GM18858 (cell line): ENCODE data around the gene PLEKHA6.
"Not testable (repeated sequence)": the region's sequence is repeated elsewhere in the genome, so short reads cannot be mapped to it uniquely, and the experiment has no call there.

ENCODE experiments used
- ATAC-seq: cut with Tn5 transposase; IDR thresholded peaks from one replicate; pipeline ENCODE4 v1.9.1; 2021; ENCODE audit not compliant: unreplicated experiment

Gene PLEKHA6

DNA sequence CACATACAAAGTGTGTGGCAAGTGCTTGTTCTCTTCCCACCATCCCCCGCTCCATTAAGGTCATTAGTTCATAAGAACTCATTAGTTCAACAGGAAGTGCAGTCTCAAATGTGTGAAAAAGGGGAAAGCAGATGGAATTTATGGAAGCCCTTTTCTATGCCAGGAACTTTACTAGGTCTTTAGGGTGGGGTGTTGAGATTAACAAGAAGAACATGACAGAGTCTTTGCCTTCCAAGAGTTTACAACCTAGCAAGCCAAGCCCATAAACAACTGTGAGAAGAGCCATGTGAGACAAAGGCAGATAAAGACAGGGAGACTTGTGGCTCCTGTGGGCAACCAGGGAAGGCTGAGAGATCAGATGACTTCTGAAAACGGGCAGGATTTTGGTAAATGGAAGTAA is 21.4 kb downstream of the PLEKHA6 start:
- no peak for ATAC-seq

DNA sequence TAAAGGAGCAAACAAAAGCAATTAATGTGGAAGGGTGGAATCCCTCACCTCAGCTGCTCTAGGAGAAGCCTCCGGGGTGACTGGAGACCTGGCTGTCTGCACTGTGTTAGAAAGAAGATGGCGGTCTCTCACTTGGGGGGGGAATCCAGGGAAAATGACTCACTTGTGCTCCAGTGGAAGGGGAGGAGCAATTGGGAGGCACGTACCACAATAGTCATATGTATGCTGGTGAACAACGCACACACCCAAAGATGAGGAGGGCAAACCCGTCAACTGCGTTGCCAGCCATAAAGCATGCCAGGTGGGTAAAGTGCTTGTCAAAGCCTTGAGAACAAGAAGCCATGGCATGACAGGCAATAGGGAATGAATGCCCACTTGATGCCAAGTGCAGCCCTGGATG is 22.1 kb downstream of the PLEKHA6 start:
- ATAC-seq: no peak

DNA sequence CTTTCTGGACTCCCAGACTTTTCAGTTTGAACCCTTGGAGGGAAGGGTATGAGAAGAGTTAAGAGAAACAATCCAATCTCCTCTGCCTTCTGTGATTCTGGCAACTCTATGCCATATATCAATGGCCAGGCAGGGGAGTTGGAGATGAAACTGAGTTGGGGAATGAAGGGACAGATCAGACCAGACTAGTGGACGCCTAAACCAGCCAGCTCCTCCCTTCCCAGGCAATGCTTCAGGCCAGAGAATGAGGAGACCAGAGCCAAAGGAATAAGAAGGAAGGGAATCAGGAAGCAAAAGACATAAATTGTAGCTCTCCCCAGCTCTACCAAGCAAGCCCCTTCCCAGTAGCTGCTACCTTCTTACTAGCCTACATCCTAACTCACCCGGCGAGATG is 22.7 kb downstream of the PLEKHA6 start:
- ATAC-seq: no peak

DNA sequence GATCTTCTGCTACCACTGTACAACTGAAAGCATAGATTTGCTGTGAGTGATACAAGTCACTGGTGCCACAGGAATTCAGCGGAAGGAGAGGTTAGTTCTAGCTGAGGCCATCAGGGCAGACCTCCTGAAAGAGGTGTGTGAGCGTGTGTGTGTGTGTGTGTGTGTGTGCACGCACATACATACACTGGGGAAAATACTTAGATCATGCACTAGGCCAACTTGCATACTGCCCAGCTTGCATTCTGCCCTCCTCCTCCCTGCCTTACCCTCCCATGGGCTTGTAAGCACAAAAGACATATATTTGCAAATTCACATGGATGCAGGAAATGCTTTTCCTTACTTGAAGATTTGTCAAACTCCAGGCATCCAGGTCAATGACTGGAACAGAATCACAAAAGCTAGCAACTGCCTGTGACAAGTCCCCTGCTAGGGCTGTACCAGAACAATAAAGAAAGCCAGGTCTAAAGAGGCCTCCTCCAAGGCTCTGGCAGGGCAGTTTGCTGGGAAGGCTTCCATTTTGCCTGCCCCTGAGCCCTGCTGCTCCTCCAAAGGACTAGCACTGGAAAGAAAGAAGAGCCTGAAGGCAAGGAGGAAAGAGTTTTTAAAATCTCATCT is 23.2 kb downstream of the PLEKHA6 start:
- ATAC-seq: no peak

DNA sequence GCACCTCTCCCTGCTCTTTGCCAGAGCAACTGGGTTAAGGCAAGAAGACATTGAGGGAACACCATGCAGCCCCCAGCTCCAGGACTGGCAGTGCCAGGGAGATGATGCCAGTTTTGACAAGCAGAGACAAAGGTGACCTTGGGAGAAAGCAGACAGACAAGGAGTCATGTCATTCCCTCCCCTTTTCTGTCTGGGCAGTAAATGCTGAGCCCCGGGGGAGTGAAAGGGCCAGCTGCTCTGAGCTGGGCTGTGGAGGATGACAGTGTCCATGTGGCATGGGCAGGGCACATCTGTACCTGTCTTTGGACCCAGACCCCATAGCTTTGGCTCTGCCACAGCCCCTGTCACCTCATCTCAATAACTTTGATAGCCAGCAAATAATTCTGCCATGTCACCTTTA is 24.2 kb downstream of the PLEKHA6 start:
- ATAC-seq: no peak

DNA sequence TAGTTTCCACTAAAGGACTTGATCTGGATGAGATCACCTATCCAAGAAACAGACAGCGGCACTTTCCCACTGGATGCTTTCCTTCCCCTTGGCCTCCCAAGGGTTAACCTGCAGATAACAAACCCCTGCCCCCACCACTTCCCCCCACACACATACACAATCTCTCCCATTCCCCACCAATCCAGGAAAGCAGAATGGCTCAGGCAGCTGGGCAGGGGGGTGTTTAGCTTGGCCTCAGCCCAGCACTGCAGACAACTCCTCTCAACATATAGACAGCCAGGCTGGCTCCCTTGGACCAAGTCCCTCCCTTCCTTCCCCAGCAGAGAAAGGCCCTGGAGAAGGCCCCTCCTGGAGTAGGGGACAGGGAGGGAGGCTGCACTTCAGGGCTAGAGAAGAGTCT is 24.6 kb downstream of the PLEKHA6 start:
- no peak for ATAC-seq

DNA sequence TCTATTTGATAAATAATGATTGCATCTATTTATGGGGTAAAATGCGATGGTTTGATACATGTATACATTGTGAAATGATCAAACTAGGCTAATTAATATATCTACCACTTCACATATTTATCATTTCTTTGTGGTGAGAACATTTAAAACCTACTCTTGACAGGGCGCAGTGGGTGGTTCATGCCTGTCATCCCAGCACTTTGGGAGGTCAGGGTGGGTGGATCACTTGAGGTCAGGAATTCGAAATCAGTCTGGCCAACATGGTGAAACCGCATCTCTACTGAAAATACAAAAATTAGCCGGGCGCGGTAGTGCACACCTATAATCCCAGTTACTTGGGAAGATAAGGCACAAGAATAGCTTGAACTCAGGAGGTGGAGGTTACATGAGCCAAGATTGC is 25.3 kb downstream of the PLEKHA6 start:
- no peak for ATAC-seq

DNA sequence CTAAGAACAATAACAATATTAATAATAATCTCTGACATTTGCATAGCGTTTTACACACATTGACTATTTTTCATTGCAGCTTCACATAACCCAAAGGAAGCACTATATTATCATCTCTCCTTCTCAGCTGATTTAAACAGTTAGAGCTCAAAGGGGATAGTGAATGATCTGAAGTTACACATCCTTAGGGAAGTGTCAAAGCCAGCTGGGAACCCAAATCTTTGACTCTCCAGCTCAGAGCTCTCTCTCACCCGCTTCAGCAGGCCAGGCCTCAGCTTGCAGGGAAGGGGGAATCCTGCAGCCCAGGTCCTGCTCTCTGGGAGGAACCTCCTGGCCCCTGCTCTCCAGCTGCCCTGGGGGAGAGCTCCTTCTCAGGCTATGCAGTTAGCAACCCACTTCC is 26.3 kb downstream of the PLEKHA6 start:
- no peak for ATAC-seq

DNA sequence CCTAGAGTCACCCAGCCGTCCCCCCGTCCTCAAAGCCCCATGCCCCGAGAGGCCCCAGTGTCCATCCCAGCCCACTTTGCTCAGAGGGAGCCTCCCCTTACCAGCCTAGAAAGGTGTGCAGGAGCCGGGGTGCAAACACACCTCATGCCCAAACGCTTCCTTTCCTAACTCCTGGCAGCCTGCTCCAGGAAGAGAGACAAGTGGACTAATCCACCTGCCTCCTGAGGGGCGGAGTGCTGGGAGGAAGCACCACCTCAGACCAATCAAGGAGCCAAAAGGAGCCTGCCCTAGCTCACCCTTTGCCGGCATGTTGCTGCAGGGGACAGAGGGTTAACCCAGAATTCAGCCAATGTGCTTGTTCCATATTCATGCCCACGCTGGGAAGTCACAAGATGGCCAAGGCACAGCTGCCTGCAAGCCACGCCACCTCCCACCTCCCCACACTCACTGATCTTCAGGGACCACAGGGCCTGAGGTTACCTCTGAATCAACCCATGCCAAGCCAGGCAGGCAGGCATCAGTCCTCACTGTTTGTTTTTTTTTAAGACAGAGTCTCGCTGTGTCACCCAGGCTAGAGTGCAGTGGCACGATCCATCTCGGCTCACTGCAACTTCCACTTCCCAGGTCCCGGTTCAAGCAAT is 27.8 kb downstream of the PLEKHA6 start:
- no peak for ATAC-seq

DNA sequence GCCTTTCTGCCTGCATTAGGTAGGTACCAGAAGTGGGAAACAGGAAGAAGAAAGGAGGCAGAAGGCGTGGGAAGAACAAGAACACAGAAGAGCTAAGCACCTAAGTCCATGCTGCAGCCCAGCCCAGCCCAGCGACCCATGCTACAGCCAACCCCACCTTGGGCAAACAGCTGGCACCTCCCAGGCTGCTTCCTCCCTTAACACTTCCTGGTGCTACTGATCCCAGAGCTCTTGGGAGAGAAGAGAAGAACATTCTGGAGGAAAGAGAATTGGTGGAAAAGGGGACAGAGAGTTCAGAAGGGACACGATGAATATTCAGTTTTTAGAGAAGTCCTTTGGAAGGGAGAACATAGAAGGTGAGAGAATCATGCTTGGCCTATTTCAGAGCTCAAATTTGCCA is 28.5 kb downstream of the PLEKHA6 start:
- ATAC-seq: no peak

DNA sequence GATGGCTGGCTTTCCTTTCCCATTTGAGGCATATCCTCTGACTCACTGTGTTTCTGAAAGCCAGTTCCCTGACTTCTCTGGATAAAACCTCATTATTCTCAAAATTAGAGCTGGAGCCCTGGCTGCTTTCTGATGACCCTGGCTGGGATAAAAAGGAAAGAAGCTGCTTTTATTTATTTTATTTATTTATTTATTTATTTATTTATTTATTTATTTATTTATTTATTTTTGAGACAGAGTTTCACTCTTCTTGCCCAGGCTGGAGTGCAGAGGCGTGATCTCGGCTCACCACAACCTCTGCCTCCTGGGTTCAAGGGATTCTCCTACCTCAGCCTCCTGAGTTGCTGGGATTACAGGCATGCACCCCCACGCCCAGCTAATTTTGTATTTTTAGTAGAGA is 31.9 kb downstream of the PLEKHA6 start:
- not testable (repeated sequence) for ATAC-seq

DNA sequence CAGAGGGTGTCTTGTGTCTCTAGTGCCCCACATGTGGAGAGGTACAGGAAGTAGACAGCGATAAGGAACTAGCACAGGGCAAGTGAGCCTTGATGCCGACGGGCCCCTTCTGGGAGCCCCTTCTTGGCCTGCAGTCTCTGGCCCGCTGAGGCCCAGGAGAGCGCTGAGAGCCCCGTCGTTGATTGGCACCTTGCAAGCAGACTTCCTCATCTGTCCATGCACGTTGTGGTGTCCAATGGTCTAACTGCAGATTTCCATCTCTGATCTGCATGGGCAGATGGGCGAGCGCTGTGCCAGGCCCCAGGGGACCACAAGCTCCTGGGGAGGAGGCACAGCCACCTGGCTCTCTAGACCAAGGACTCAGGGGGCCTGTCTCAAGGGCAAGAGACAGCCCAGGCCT is 32.4 kb downstream of the PLEKHA6 start:
- no peak for ATAC-seq

DNA sequence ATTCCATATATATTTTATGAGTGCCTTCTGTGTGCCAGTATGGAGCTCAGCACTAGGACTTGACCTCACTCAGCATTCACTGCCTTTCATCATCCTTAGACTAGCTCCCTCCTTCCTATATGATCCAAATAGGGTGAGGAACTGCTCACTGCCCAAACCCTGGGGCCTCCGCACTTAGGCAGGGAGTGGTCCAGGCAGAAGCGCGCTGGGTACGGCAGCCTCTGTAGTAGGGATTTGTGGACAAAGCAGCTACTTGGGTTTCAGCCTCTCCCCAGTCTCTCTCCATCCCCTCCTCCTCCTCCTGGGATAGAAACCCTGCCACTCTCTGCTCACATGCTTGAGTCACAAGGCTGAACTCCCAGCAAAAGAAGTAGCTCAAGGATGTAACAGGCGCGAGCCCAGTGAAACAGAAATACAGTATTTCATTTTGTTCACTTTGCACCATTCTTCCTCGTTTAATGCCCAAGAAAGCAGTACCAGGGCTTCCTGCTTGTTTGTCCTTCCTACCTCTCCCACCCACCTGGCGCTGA is 32.9 kb downstream of the PLEKHA6 start:
- ATAC-seq: no peak

DNA sequence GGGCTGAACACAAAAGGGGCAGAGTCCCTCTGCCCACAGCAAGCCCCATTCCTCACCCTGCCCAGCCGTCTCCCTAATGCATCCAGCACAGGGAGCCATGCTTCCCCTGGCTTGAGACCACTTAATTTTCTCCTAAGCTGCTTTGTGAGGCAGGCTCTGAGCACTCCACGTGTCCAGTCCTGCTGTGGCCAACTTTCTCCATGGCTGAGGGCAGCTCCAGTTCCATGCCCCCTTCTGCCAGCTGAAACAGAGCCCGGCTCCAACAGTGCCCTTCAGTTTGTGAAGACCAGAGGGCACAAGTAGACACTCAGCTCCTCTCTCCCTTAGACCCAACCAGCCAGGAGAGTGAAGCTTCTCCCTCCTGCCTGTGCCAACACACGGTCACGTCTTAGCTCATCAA is 33.8 kb downstream of the PLEKHA6 start:
- no peak for ATAC-seq

DNA sequence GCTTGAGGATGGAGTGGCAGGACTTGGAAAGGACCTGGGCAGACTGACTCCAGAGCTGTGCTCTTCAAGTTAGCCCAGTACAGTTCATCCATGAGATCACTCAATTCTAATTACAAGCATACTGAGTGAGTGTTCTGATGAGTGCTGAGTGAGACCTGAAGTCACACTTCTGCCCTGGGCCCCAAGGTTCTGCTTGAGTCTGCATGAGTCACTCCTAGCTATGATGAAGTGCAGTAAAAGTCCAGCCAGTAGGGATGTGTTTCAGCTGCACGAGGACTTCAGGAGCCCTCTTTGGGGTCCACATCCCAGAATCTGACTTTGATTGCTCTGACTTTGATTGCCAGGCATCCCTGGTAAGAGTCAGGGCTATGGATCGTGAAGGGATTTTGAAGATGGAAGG is 35.8 kb downstream of the PLEKHA6 start:
- no peak for ATAC-seq

DNA sequence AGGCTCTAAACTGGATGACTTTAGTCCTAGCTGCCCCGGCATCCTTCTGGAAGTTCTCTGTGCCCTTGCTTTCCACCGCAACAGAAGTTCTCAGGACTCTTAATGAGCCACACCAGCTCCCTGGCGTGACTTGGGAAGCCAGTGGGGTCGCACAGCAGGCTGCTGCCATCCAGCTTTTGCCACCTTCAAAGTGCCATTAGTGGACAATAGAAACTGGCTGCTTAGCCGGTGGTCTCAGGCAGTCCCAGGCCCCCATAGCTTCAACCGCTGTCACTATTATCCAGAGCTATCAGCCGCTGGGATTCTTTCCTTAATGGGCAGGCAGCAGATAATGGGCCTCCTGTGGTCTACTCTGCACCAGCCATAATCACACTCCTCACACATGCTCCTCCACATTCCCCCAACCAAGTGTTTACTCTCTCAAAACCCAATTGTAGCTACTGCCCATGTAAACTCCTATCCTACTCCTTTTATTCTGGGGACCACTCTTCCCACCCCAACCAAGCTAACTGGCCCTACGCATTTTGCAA is 37.3 kb downstream of the PLEKHA6 start:
- ATAC-seq: no peak

DNA sequence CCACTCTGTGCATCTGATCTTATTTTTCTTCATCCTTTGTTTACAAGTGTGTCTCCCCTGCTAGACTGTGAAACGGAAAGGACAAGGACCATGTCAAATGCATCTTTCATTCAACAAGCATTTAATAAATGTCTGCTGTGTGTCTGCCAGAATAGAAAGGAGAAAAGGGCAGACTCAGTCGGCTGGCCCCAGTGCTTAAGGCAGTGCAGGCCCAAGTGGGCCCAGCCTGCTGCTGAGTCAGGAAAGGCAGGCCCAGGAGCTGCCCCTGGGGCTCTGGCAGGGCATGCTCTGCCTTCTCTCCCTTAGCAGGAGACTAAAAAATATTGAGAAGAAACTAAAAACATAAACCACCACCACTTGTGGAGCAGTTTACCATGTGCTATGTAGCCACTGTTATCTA is 38.1 kb downstream of the PLEKHA6 start:
- no peak for ATAC-seq

DNA sequence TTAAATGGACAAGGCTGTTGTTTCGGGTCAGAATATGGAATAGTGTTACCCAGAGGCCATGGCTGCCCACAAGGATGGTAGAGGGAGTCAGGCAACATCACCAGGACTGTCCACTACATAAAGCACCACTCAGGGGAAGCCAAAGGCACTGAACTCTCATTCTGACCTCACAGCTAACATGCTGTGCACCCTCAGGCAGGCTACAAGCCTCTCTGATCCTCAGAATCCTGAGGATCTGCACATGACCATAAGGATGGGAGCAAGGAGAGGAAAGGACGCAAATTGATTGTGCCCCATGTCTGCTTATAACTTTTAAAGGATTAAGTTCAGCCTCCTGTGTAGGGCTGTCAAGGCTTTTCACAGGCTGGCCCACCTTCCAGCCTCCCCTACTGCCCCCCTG is 38.7 kb downstream of the PLEKHA6 start:
- ATAC-seq: no peak

DNA sequence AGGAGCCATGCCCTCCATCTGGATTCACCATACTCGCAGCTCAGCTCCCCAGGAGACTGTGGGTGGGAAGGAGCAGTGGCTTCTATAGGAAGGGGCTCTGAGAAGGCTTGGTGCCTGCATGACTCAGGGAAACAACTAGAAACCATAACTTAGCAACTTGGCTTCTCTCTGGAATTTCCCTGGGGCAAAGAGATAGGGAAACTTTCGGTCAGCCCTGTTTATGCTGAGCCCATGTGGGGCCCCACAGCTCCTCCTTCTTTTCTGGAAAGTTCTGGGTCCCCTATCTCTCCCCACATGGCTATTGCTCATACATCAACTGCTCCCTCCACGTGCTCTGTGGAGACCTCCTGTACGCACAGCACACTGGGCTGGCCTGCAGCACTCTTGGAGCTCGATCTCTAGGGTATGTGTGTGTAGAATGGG is 39.3 kb downstream of the PLEKHA6 start:
- ATAC-seq: no peak

DNA sequence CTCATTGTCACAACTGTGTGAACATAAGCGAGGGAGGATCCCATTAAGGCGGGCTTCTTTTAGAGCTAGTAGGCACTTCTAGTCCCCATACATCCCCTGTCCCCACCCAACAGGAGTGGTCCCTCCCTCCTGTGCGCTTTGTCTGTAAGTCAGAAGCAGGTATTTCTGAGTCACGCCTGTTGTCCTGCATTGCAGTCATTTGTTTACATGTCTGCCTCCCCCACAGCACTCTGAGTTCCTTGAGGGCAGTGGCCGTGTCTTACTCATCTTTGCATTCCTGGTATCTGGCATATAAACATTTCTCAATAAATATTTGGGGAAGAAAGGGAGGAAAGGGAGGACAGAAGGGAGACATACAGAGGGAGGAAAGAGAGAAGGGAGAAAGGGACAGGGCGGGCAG is 40.3 kb downstream of the PLEKHA6 start:
- ATAC-seq: no peak

DNA sequence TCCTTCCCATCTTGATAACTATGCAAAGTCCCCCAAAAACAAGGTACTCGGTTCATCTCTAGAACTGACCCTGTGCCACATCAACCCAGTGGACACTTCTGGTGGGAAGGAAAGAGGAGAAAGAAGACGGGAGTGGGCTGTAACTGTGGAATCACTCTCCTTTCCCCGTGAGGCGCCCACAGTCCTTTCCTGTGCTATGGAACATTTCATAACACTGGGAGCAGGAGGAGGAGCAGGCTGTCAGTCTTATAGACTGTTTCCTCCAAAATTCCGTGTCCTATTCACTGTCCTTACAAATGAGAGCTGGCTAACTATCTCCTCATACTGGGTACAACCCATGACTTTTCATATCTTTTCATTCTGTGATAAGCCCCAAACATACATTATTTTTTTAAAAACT is 40.7 kb downstream of the PLEKHA6 start:
- no peak for ATAC-seq

DNA sequence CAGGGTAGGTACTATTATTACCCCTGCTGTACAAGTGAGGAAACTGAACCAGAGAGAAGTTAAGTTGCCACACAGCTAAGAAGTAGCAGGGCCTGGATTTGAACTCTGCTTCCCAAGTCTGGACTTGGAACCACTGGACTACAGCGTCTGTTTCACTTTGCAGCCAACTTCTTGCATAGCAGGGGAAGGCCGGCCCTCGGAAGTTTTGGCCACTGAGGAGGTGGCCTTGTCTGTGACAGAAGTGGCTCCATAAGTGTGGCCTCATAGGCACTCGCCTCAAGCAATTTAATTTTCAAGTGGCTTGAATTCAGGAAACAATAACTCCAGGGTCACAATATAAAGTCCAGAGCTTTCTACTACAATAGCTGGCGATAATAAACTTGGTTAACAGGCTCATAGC is 41.4 kb downstream of the PLEKHA6 start:
- no peak for ATAC-seq

DNA sequence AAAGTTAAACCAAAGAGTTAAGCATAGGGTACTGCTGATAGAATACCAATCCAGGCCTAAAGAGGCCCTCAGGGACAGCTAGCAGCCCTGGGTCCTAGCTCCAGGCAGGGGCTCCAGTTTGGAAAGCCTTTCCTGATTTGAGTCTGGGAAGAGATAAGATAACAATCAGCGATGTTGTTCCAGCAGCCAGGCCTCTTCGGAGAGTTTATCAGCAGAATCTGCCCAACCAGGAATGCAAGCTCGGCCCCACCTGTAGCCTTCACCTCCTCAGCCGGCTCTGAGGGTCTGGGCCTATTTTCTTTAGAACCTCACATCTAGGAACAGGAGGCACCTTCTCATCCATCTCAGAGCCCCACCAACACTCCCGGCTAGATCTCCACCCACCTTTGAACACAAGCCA is 42.6 kb downstream of the PLEKHA6 start:
- no peak for ATAC-seq
